C4-2B (cell line): Measurements from ENCODE around the gene ERICH2.

Source experiments
- ZFX ChIP-seq: fragments of 450-650 bp; IDR thresholded peaks from 2 replicates; pipeline ENCODE4 v1.6.1; 2017
- TF ChIP-seq, protein P1 (sequence below): fragments of 450-650 bp; conservative IDR thresholded peaks from 2 replicates; pipeline ENCODE4 v1.5.1; 2017; ENCODE audit warnings: mild to moderate bottlenecking

DNA sequence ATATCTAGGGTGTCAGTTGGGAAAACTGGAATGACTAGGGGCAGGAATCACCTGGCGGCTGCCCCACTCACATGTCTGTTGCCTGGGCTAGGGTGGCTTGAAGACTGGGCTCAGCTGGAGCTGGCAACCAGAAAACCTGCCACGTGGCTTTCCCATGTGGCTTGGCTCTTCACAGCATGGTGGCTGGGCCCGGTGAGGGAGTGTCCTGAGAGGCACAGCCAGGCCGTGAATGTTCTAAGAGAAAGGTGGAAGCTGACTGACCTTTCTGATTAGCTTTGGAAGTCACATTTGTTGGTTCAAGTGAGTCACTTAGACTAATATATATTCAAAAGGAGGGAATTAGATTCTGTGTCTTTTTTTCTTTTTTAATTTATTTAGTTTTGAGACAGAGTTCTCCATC lies 32.4 kb upstream of the ERICH2 start:
- TF ChIP-seq, protein P1, sequence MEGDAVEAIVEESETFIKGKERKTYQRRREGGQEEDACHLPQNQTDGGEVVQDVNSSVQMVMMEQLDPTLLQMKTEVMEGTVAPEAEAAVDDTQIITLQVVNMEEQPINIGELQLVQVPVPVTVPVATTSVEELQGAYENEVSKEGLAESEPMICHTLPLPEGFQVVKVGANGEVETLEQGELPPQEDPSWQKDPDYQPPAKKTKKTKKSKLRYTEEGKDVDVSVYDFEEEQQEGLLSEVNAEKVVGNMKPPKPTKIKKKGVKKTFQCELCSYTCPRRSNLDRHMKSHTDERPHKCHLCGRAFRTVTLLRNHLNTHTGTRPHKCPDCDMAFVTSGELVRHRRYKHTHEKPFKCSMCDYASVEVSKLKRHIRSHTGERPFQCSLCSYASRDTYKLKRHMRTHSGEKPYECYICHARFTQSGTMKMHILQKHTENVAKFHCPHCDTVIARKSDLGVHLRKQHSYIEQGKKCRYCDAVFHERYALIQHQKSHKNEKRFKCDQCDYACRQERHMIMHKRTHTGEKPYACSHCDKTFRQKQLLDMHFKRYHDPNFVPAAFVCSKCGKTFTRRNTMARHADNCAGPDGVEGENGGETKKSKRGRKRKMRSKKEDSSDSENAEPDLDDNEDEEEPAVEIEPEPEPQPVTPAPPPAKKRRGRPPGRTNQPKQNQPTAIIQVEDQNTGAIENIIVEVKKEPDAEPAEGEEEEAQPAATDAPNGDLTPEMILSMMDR = no peak
- TF ChIP-seq ZFX = no peak
